Kidney (tissue), 14 donors: Measurements from ENCODE around the gene HSPA4. TPM values are rescaled to one million over a fixed set of nuclear protein-coding genes. Genes with fewer than 3 reads are reported as not detected.

Experiments used
- DNase-seq, 5 donors: peaks; one replicate each; pipeline ENCODE4 v3.0.0-alpha.2; 2013 to 2020
- FAIRE-seq: peaks from 2 replicates; lab custom pipeline; 2012; peaks lifted over from hg19 to GRCh38; lab: Jason Lieb, UNC
- H3K27ac ChIP-seq, 2 donors: one replicate each; pipeline ENCODE4 v1.7.0; 2013; ENCODE audit warnings: low read depth in 2 of 2, low read length in 2 of 2, inconsistent platforms in 1 of 2
- H3K27me3 ChIP-seq: one replicate; pipeline ENCODE4 v1.7.1; 2013; ENCODE audit warnings: low read length, inconsistent platforms; ENCODE audit not compliant: control insufficient read depth, insufficient read depth
- H3K36me3 ChIP-seq, 3 donors: one replicate each; pipeline versions ENCODE4 v1.7.0 to v1.7.1; 2013; ENCODE audit warnings: low read length in 3 of 3, control low read depth in 1 of 3, inconsistent platforms in 1 of 3; ENCODE audit not compliant: insufficient read depth in 3 of 3, control insufficient read depth in 2 of 3
- H3K4me1 ChIP-seq, 3 donors: one replicate each; pipeline versions ENCODE4 v1.7.0 to v1.7.1; 2013; ENCODE audit warnings: low read length in 3 of 3, inconsistent platforms in 1 of 3, low read depth in 1 of 3; ENCODE audit not compliant: control insufficient read depth in 2 of 3, insufficient read depth in 2 of 3
- H3K4me3 ChIP-seq, 3 donors: one replicate each; pipeline versions ENCODE4 v1.7.0 to v1.8.1; 2013; ENCODE audit warnings: low read length in 3 of 3, control low read depth in 1 of 3, inconsistent platforms in 1 of 3
- H3K9ac ChIP-seq, 3 donors: one replicate each; pipeline versions ENCODE4 v1.7.0 to v1.7.1; 2013; ENCODE audit warnings: low read length in 3 of 3, control low read depth in 1 of 3, inconsistent platforms in 1 of 3
- H3K9me3 ChIP-seq, 3 donors: one replicate each; pipeline versions ENCODE4 v1.7.0 to v1.7.1; 2013; ENCODE audit warnings: low read length in 3 of 3, control low read depth in 1 of 3, inconsistent platforms in 1 of 3; ENCODE audit not compliant: control insufficient read depth in 2 of 3, insufficient read depth in 1 of 3
- CTCF ChIP-seq: IDR thresholded peaks from 3 replicates; pipeline ENCODE4 v1.5.1; 2012; ENCODE audit warnings: mild to moderate bottlenecking, moderate library complexity, borderline replicate concordance; ENCODE audit not compliant: insufficient read depth; ENCODE audit errors: extremely low read depth
- intact Hi-C: fragments of 100-400 bp; cut with DNase I; formaldehyde crosslinking; loops from one replicate; pipeline ENCODE4 v1.11.1; 2022
- polyA plus RNA-seq: library from polyadenylated mRNA; stranded (reverse); fragments of 350-450 nt; fragmentation: Illumina TruSeq; extraction: RNeasy Lipid Tissue Mini Kit (QIAGEN cat#74804); gene quantifications from one replicate; pipeline ENCODE4 v1.2.3, GENCODE V29; 2014; ENCODE audit warnings: low read depth, low replicate concordance; ENCODE audit not compliant: insufficient read depth
- total RNA-seq: library from RNA; stranded (reverse); fragmentation: NEBNext Ultra II Directional; extraction: Animal tissue kit (Norgen Biotek cat#: 25700); gene quantifications from one replicate; pipeline ENCODE4 v1.2.1, GENCODE V29; 2021
- donor health status: control.
- donor health status: control.
- donor health status: control.
- donor health status: control.
- donor health status: control.
- donor health status: DM: yes; HTN: yes; CAD: no.
- donor health status: Normal renal cell carcinoma (clear cell type).

The HSPA4 gene
- total and polyA plus RNA-seq, 2 donors from 2014 or later = 79.7 to 81.5 TPM

GRCh38 chr5:133140311-133140710, 88.5 kb downstream of the HSPA4 start:
- Histone ChIP-seq H3K9me3 (no peaks in the 10 kb centered on the region), H3K4me3 (no peak overlapping the region), H3K9ac (no peak overlapping the region), H3K36me3 (no peaks in the 10 kb centered on the region), H3K27ac (no peak overlapping the region), H3K4me1 (no peaks in the 10 kb centered on the region), H3K27me3 (no peaks in the 10 kb centered on the region)
- FAIRE-seq (no peak), DNase-seq (no peak)
- intact Hi-C loops = no loop called here
- TF ChIP-seq CTCF = no peak

GRCh38 chr5:133141746-133142145, 89.9 kb downstream of the HSPA4 start:
- intact Hi-C loops = no loop called here
- no peak for FAIRE-seq
- Histone ChIP-seq H3K27ac (no peak overlapping the region), H3K4me1 (no peaks in the 10 kb centered on the region), H3K9me3 (no peaks in the 10 kb centered on the region), H3K9ac (no peak overlapping the region), H3K4me3 (no peak overlapping the region), H3K27me3 (no peaks in the 10 kb centered on the region), H3K36me3 (no peaks in the 10 kb centered on the region)
- peak in 2 of 5 donors; percentile 29 to 44 for DNase-seq
- TF ChIP-seq CTCF = no peak

GRCh38 chr5:133142782-133143181, 91.0 kb downstream of the HSPA4 start:
- Histone ChIP-seq H3K4me1 (no peaks in the 10 kb centered on the region), H3K4me3 (no peak overlapping the region), H3K36me3 (no peaks in the 10 kb centered on the region), H3K9ac (no peak overlapping the region), H3K27ac (no peak overlapping the region), H3K27me3 (no peaks in the 10 kb centered on the region), H3K9me3 (no peaks in the 10 kb centered on the region)
- intact Hi-C loops = no loop called here
- no peak for DNase-seq
- no peak for FAIRE-seq
- TF ChIP-seq CTCF = no peak
